Effector memory CD8-positive, alpha-beta T cell (primary cell): Measurements from ENCODE around the gene ETFB.

Experiments
- ATAC-seq: fragments of 150-1000 bp; cut with Tn5 transposase; replicated peaks from 2 replicates; pipeline ENCODE4 v1.10.0; 2021; ENCODE audit warnings: mild to moderate bottlenecking, moderate library complexity
- DNase-seq, 3 experiments: peaks; one replicate each; pipeline ENCODE4 v3.0.0; 2021
- H3K27ac Mint-ChIP-seq, 2 donors: one replicate each; pipeline ENCODE4 v1.8.0; 2022; ENCODE audit warnings: mild to moderate bottlenecking in 2 of 2, mixed read lengths in 2 of 2, moderate library complexity in 2 of 2
- H3K27me3 Mint-ChIP-seq, 2 donors: one replicate each; pipeline ENCODE4 v1.8.0; 2022; ENCODE audit warnings: mixed read lengths in 2 of 2
- H3K36me3 Mint-ChIP-seq: one replicate; pipeline ENCODE4 v1.8.0; 2022; ENCODE audit warnings: mild to moderate bottlenecking, moderate library complexity, mixed read lengths; ENCODE audit not compliant: insufficient read depth
- H3K4me1 Mint-ChIP-seq, 2 donors: one replicate each; pipeline ENCODE4 v1.8.0; 2022; ENCODE audit warnings: low read depth in 2 of 2, mixed read lengths in 2 of 2
- H3K4me3 Mint-ChIP-seq, 2 donors: one replicate each; pipeline ENCODE4 v1.8.0; 2022; ENCODE audit warnings: mild to moderate bottlenecking in 2 of 2, mixed read lengths in 2 of 2, moderate library complexity in 2 of 2
- H3K9me3 Mint-ChIP-seq, 2 donors: one replicate each; pipeline ENCODE4 v1.8.0; 2022; ENCODE audit warnings: mixed read lengths in 2 of 2

ETFB gene

GRCh38 chr19:51324167-51324481 lies 42.1 kb downstream of the ETFB start:
- ATAC-seq (no peak), DNase-seq (no peak)
- Mint-ChIP-seq H3K27me3 (peaks cover 47 to 92% of the 10 kb centered on the region in 2 donors), H3K9me3 (no peaks in the 10 kb centered on the region), H3K36me3 (no peaks in the 10 kb centered on the region), H3K27ac (no peak overlapping the region), H3K4me1 (peaks cover 3 to 4% of the 10 kb centered on the region in 2 donors), H3K4me3 (no peak overlapping the region)

- DNase-seq (no peak), ATAC-seq (peak; percentile 34)
- Mint-ChIP-seq H3K27ac (no peak overlapping the region), H3K27me3 (peaks cover 45 to 88% of the 10 kb centered on the region in 2 donors), H3K9me3 (no peaks in the 10 kb centered on the region), H3K36me3 (no peaks in the 10 kb centered on the region), H3K4me1 (peaks cover 3 to 4% of the 10 kb centered on the region in 2 donors), H3K4me3 (no peak overlapping the region)
Measured at GRCh38 chr19:51323481-51324166, 42.6 kb downstream of the ETFB start.

- Mint-ChIP-seq H3K36me3 (no peaks in the 10 kb centered on the region), H3K27me3 (peaks cover 31 to 69% of the 10 kb centered on the region in 2 donors), H3K9me3 (no peaks in the 10 kb centered on the region), H3K27ac (no peak overlapping the region), H3K4me1 (no peaks in the 10 kb centered on the region), H3K4me3 (no peak overlapping the region)
- ATAC-seq (no peak), DNase-seq (no peak)
Measured at GRCh38 chr19:51321799-51322198, 44.4 kb downstream of the ETFB start.

- Mint-ChIP-seq H3K4me3 (no peak overlapping the region), H3K36me3 (no peaks in the 10 kb centered on the region), H3K4me1 (no peaks in the 10 kb centered on the region), H3K9me3 (no peaks in the 10 kb centered on the region), H3K27ac (no peak overlapping the region), H3K27me3 (peaks cover 26 to 56% of the 10 kb centered on the region in 2 donors)
- DNase-seq, result no peak
- ATAC-seq, result no peak
Measured at GRCh38 chr19:51320280-51320657, 45.9 kb downstream of the ETFB start.

GRCh38 chr19:51319649-51320279 lies 46.4 kb downstream of the ETFB start:
- no peaks in the 10 kb centered on the region for H3K4me1 Mint-ChIP-seq
- no peak overlapping the region for H3K4me3 Mint-ChIP-seq
- no peak overlapping the region for H3K27ac Mint-ChIP-seq
- H3K9me3 Mint-ChIP-seq, result no peaks in the 10 kb centered on the region
- ATAC-seq (no peak), DNase-seq (no peak)
- no peaks in the 10 kb centered on the region for H3K36me3 Mint-ChIP-seq
- H3K27me3 Mint-ChIP-seq, result peaks cover 31 to 56% of the 10 kb centered on the region in 2 donors

GRCh38 chr19:51318687-51319648 lies 47.2 kb downstream of the ETFB start:
- Mint-ChIP-seq H3K27ac (no peak overlapping the region), H3K4me1 (no peaks in the 10 kb centered on the region), H3K4me3 (no peak overlapping the region), H3K36me3 (no peaks in the 10 kb centered on the region), H3K27me3 (peaks cover 26 to 54% of the 10 kb centered on the region in 2 donors), H3K9me3 (no peaks in the 10 kb centered on the region)
- ATAC-seq, result no peak
- DNase-seq, result no peak

GRCh38 chr19:51317968-51318367 lies 48.2 kb downstream of the ETFB start:
- Mint-ChIP-seq H3K9me3 (no peaks in the 10 kb centered on the region), H3K4me3 (no peak overlapping the region), H3K4me1 (peaks cover 0 to 5% of the 10 kb centered on the region in 2 donors), H3K36me3 (no peaks in the 10 kb centered on the region), H3K27me3 (peaks cover 22 to 51% of the 10 kb centered on the region in 2 donors), H3K27ac (no peak overlapping the region)
- DNase-seq (no peak), ATAC-seq (no peak)

- no peaks in the 10 kb centered on the region for H3K9me3 Mint-ChIP-seq
- peaks cover 18 to 51% of the 10 kb centered on the region in 2 donors for H3K27me3 Mint-ChIP-seq
- H3K4me1 Mint-ChIP-seq, result peaks cover 0 to 5% of the 10 kb centered on the region in 2 donors
- no peak overlapping the region for H3K27ac Mint-ChIP-seq
- H3K4me3 Mint-ChIP-seq, result no peak overlapping the region
- no peak for ATAC-seq
- no peak for DNase-seq
- H3K36me3 Mint-ChIP-seq, result no peaks in the 10 kb centered on the region
Measured at GRCh38 chr19:51317376-51317775, 48.8 kb downstream of the ETFB start.

- ATAC-seq, result no peak
- no peaks in the 10 kb centered on the region for H3K36me3 Mint-ChIP-seq
- H3K27ac Mint-ChIP-seq, result no peak overlapping the region
- no peaks in the 10 kb centered on the region for H3K9me3 Mint-ChIP-seq
- H3K27me3 Mint-ChIP-seq, result peaks cover 22 to 50% of the 10 kb centered on the region in 2 donors
- H3K4me3 Mint-ChIP-seq, result no peak overlapping the region
- no peak for DNase-seq
- peaks cover 0 to 5% of the 10 kb centered on the region in 2 donors for H3K4me1 Mint-ChIP-seq
Measured at GRCh38 chr19:51316688-51317087, 49.5 kb downstream of the ETFB start.

GRCh38 chr19:51311351-51312257 lies 54.6 kb downstream of the ETFB start, which contains the start of gene IGLON5:
TSS of gene IGLON5 (plus strand) at chr19:51311644. CDS start at chr19:51311848, 204 bp downstream.
- no peak for ATAC-seq
- Mint-ChIP-seq H3K4me3 (no peak within 1 kb of the TSS), H3K4me1 (peaks cover 0 to 5% of the 10 kb centered on the region in 2 donors), H3K36me3 (peaks cover 3% of the 10 kb centered on the region), H3K9me3 (peaks cover 0 to 10% of the 10 kb centered on the region in 2 donors), H3K27me3 (peaks cover 55 to 66% of the 10 kb centered on the region in 2 donors), H3K27ac (no peak within 1 kb of the TSS)
- DNase-seq, result no peak

- no peaks in the 10 kb centered on the region for H3K4me1 Mint-ChIP-seq
- H3K27ac Mint-ChIP-seq, result no peak overlapping the region
- peaks cover 0 to 19% of the 10 kb centered on the region in 2 donors for H3K9me3 Mint-ChIP-seq
- peaks cover 47 to 80% of the 10 kb centered on the region in 2 donors for H3K27me3 Mint-ChIP-seq
- no peak overlapping the region for H3K4me3 Mint-ChIP-seq
- DNase-seq, result no peak
- ATAC-seq, result no peak
- peaks cover 3% of the 10 kb centered on the region for H3K36me3 Mint-ChIP-seq
Measured at GRCh38 chr19:51305479-51305878, 60.7 kb downstream of the ETFB start.

GRCh38 chr19:51301266-51301665 lies 64.9 kb downstream of the ETFB start:
- peaks cover 17 to 82% of the 10 kb centered on the region in 2 donors for H3K27me3 Mint-ChIP-seq
- peaks cover 3% of the 10 kb centered on the region for H3K36me3 Mint-ChIP-seq
- no peak overlapping the region for H3K27ac Mint-ChIP-seq
- peaks cover 0 to 7% of the 10 kb centered on the region in 2 donors for H3K9me3 Mint-ChIP-seq
- H3K4me3 Mint-ChIP-seq, result no peak overlapping the region
- ATAC-seq (no peak), DNase-seq (no peak)
- H3K4me1 Mint-ChIP-seq, result no peaks in the 10 kb centered on the region

GRCh38 chr19:51297406-51297805 lies 68.8 kb downstream of the ETFB start:
- no peak for DNase-seq
- Mint-ChIP-seq H3K4me3 (no peak overlapping the region), H3K4me1 (no peaks in the 10 kb centered on the region), H3K27ac (no peak overlapping the region), H3K27me3 (peaks cover 35 to 93% of the 10 kb centered on the region in 2 donors), H3K36me3 (peaks cover 7% of the 10 kb centered on the region), H3K9me3 (no peaks in the 10 kb centered on the region)
- ATAC-seq, result no peak
